IMR-90 (cell line): ENCODE data around the gene COL4A1. TPM values are rescaled to one million over a fixed set of nuclear protein-coding genes. Genes with fewer than 3 reads are reported as not detected.

Experiments used
- ATAC-seq: fragments of 200-7000 bp; cut with Tn5 transposase; 2 replicates; pipeline ENCODE4 v1.9.1; 2020; ENCODE audit warnings: low read depth, mild to moderate bottlenecking, moderate library complexity
- BruUV-seq: library from RNA; stranded (reverse); fragments of 400-500 nt; replicated peaks from 2 replicates; lab custom pipeline; 2021; lab: Mats Ljungman, UMichigan
- CTCF ChIA-PET: fragments of 300-600 bp; formaldehyde crosslinking; extraction: SDS; loops from one replicate; lab custom pipeline; 2021; ENCODE audit warnings: antibody characterized with exemption; lab: Yijun Ruan, JAX
- POLR2A ChIA-PET: fragments of 300-600 bp; sonication (Branson Sonifier 250); formaldehyde crosslinking; loops from one replicate; lab custom pipeline; 2022; ENCODE audit warnings: antibody characterized with exemption; ENCODE audit not compliant: unreplicated experiment; lab: Charles Lee
- DNase-seq: peaks from one replicate; pipeline ENCODE4 v3.0.0; 2013
- H2AFZ ChIP-seq: replicated peaks from 2 replicates; pipeline ENCODE3; 2013; ENCODE audit warnings: low read length, mild to moderate bottlenecking; ENCODE audit not compliant: poor library complexity
- H2AK5ac ChIP-seq: 2 replicates; pipeline ENCODE4 v1.6.1; 2013; ENCODE audit warnings: low read depth, low read length, inconsistent platforms
- H2AK9ac ChIP-seq: replicated peaks from 2 replicates; pipeline ENCODE3; 2013; ENCODE audit warnings: mild to moderate bottlenecking, low read depth, low read length, moderate library complexity; ENCODE audit not compliant: poor library complexity
- H2BK120ac ChIP-seq: 2 replicates; pipeline ENCODE4 v1.6.1; 2013; ENCODE audit warnings: low read depth, low read length, inconsistent platforms
- H2BK15ac ChIP-seq: 3 replicates; pipeline ENCODE4 v1.6.1; 2013; ENCODE audit warnings: low read depth, low read length, inconsistent platforms
- H2BK20ac ChIP-seq: 2 replicates; pipeline ENCODE4 v1.6.1; 2013; ENCODE audit warnings: low read depth, mild to moderate bottlenecking, inconsistent platforms, low read length, moderate library complexity
- H2BK5ac ChIP-seq: 2 replicates; pipeline ENCODE4 v1.6.1; 2013; ENCODE audit warnings: mild to moderate bottlenecking, low read depth, low read length, inconsistent platforms; ENCODE audit not compliant: poor library complexity, severe bottlenecking
- H3K14ac ChIP-seq: replicated peaks from 2 replicates; pipeline ENCODE4 v1.6.1; 2013; ENCODE audit warnings: low read depth, low read length, inconsistent platforms
- H3K18ac ChIP-seq: 2 replicates; pipeline ENCODE4 v1.6.1; 2013; ENCODE audit warnings: low read depth, low read length, control low read depth
- H3K23ac ChIP-seq: 2 replicates; pipeline ENCODE4 v1.6.1; 2013; ENCODE audit warnings: low read depth, low read length, inconsistent platforms
- H3K27ac ChIP-seq: 2 replicates; pipeline ENCODE4 v1.5.1; 2013; ENCODE audit warnings: mild to moderate bottlenecking, control low read depth, low read length; ENCODE audit not compliant: insufficient read depth
- H3K27me3 ChIP-seq: 2 replicates; pipeline ENCODE4 v1.6.1; 2013; ENCODE audit warnings: low read length; ENCODE audit not compliant: control insufficient read depth, insufficient read depth
- H3K36me3 ChIP-seq: 2 replicates; pipeline ENCODE4 v1.6.1; 2013; ENCODE audit warnings: low read length, mixed read lengths; ENCODE audit not compliant: control insufficient read depth, insufficient read depth
- H3K4ac ChIP-seq: 2 replicates; pipeline ENCODE4 v1.6.1; 2013; ENCODE audit warnings: low read depth, low read length, inconsistent platforms
- H3K4me1 ChIP-seq: 2 replicates; pipeline ENCODE4 v1.6.1; 2013; ENCODE audit warnings: low read length, mixed read lengths; ENCODE audit not compliant: control insufficient read depth, insufficient read depth
- H3K4me2 ChIP-seq: 2 replicates; pipeline ENCODE4 v1.6.1; 2013; ENCODE audit warnings: low read depth, mild to moderate bottlenecking, control low read depth, low read length, moderate library complexity
- H3K4me3 ChIP-seq: 2 replicates; pipeline ENCODE4 v1.5.1; 2013; ENCODE audit warnings: low read depth, mild to moderate bottlenecking, control low read depth, low read length, moderate library complexity; ENCODE audit not compliant: insufficient read depth
- H3K56ac ChIP-seq: 2 replicates; pipeline ENCODE4 v1.6.1; 2013; ENCODE audit warnings: low read length, inconsistent platforms; ENCODE audit not compliant: insufficient read depth; ENCODE audit errors: extremely low read depth
- H3K79me1 ChIP-seq, 2 experiments: 2 replicates each; pipeline ENCODE4 v1.6.1; 2013; ENCODE audit warnings: low read length in 2 of 2, inconsistent platforms in 1 of 2, low read depth in 1 of 2
- H3K9ac ChIP-seq: 2 replicates; pipeline ENCODE4 v1.6.1; 2013; ENCODE audit warnings: low read depth, low read length, control low read depth
- H3K9me1 ChIP-seq: 2 replicates; pipeline ENCODE4 v1.6.1; 2013; ENCODE audit warnings: low read length, inconsistent platforms; ENCODE audit not compliant: insufficient read depth
- H3K9me3 ChIP-seq: 2 replicates; pipeline ENCODE4 v1.6.1; 2013; ENCODE audit warnings: low read length; ENCODE audit not compliant: control insufficient read depth, insufficient read depth
- H4K20me1 ChIP-seq: 2 replicates; pipeline ENCODE4 v1.6.1; 2013; ENCODE audit warnings: low read length, inconsistent platforms; ENCODE audit not compliant: insufficient read depth
- H4K5ac ChIP-seq: 2 replicates; pipeline ENCODE4 v1.6.1; 2013; ENCODE audit warnings: mild to moderate bottlenecking, low read depth, low read length, control low read depth
- H4K8ac ChIP-seq, 2 experiments: 2 replicates each; pipeline ENCODE4 v1.6.1; 2013; ENCODE audit warnings: low read depth in 2 of 2, low read length in 2 of 2, control low read depth in 1 of 2, inconsistent platforms in 1 of 2
- H4K91ac ChIP-seq: 2 replicates; pipeline ENCODE4 v1.6.1; 2013; ENCODE audit warnings: low read depth, low read length, inconsistent platforms; ENCODE audit not compliant: insufficient read depth
- BHLHE40 ChIP-seq: fragments of 150-350 bp; IDR thresholded peaks from 2 replicates; pipeline ENCODE4 v1.6.1; 2016; ENCODE audit warnings: mild to moderate bottlenecking, low read depth, low read length
- CEBPB ChIP-seq: IDR thresholded peaks from 2 replicates; pipeline ENCODE4 v1.6.1; 2012; ENCODE audit warnings: low read depth, low read length, improper control_type of control experiment
- CHD1 ChIP-seq: IDR thresholded peaks from 2 replicates; pipeline ENCODE4 v1.6.1; 2012; ENCODE audit warnings: low read depth, low read length, improper control_type of control experiment
- CTCF ChIP-seq: conservative IDR thresholded peaks from 2 replicates; pipeline ENCODE4 v1.5.1; 2012; ENCODE audit warnings: mild to moderate bottlenecking, low read depth, low read length, improper control_type of control experiment
- ELK1 ChIP-seq: fragments of 150-350 bp; IDR thresholded peaks from 2 replicates; pipeline ENCODE4 v1.6.1; 2016; ENCODE audit warnings: low read depth, mild to moderate bottlenecking, low read length, moderate library complexity, borderline replicate concordance
- FOS ChIP-seq: fragments of 150-350 bp; IDR thresholded peaks from 2 replicates; pipeline ENCODE4 v1.6.1; 2016; ENCODE audit warnings: low read depth, low read length
- MAFK ChIP-seq: IDR thresholded peaks from 2 replicates; pipeline ENCODE4 v1.6.1; 2012; ENCODE audit warnings: low read depth, low read length, improper control_type of control experiment
- MAZ ChIP-seq: IDR thresholded peaks from 2 replicates; pipeline ENCODE4 v1.6.1; 2012; ENCODE audit warnings: low read depth, mild to moderate bottlenecking, low read length, improper control_type of control experiment, moderate library complexity, borderline replicate concordance
- MXI1 ChIP-seq: IDR thresholded peaks from 2 replicates; pipeline ENCODE4 v1.6.1; 2012; ENCODE audit warnings: low read depth, mild to moderate bottlenecking, low read length, moderate library complexity, borderline replicate concordance
- NFE2L2 ChIP-seq: fragments of 150-350 bp; IDR thresholded peaks from 2 replicates; pipeline ENCODE4 v1.6.1; 2016; ENCODE audit warnings: low read depth, mild to moderate bottlenecking, low read length
- POLR2A ChIP-seq: IDR thresholded peaks from 2 replicates; pipeline ENCODE4 v1.6.1; 2012; ENCODE audit warnings: mild to moderate bottlenecking, low read depth, low read length
- RAD21 ChIP-seq: IDR thresholded peaks from 2 replicates; pipeline ENCODE4 v1.6.1; 2012; ENCODE audit warnings: low read length, improper control_type of control experiment
- RCOR1 ChIP-seq: IDR thresholded peaks from 2 replicates; pipeline ENCODE4 v1.6.1; 2012; ENCODE audit warnings: mild to moderate bottlenecking, low read length, improper control_type of control experiment; ENCODE audit not compliant: insufficient replicate concordance
- RFX5 ChIP-seq: IDR thresholded peaks from 2 replicates; pipeline ENCODE4 v1.8.0; 2012; ENCODE audit warnings: low read depth, mild to moderate bottlenecking, low read length, moderate library complexity
- SMC3 ChIP-seq: fragments of 150-350 bp; IDR thresholded peaks from 2 replicates; pipeline ENCODE4 v1.6.1; 2016; ENCODE audit warnings: low read depth, mild to moderate bottlenecking, antibody characterized with exemption, low read length, moderate library complexity
- USF2 ChIP-seq: fragments of 150-350 bp; IDR thresholded peaks from 2 replicates; pipeline ENCODE4 v1.6.1; 2017; ENCODE audit warnings: mild to moderate bottlenecking, antibody characterized with exemption, low read length, low read depth
- WGBS, 2 experiments: methylation state at CpG; one replicate each; pipeline versions ENCODE4 v1.1.5 to v1.1.7; 2013; ENCODE audit warnings: missing lambda C conversion rate in 2 of 2; ENCODE audit not compliant: insufficient read length in 1 of 2; ENCODE audit errors: extremely low coverage in 2 of 2; 5-methylcytosine and 5-hydroxymethylcytosine counted together
- dilution Hi-C: fragments of 300-500 bp; cut with HindIII; formaldehyde crosslinking; loops from one replicate; pipeline ENCODE4 v1.14.3; 2018; ENCODE audit warnings: low sequenced_read_pairs; ENCODE audit not compliant: unreplicated experiment
- in situ Hi-C: fragments of 300-500 bp; cut with MboI; formaldehyde crosslinking; loops from 3 replicates; pipeline ENCODE4 v1.14.3; 2019; ENCODE audit warnings: low sequenced_read_pairs, inconsistent platforms, mixed read lengths
- intact Hi-C: fragments of 100-400 bp; cut with micrococcal nuclease; formaldehyde crosslinking; loops from 2 replicates; pipeline ENCODE4 v1.10.0; 2022
- polyA plus RNA-seq, 3 experiments: library from polyadenylated mRNA; depleted of rRNA; stranded (reverse); fragments of >200 nt; gene quantifications; 2 replicates each; pipeline ENCODE4 v1.2.3, GENCODE V29; 2012; ENCODE audit warnings: low replicate concordance in 1 of 3
- total RNA-seq: library from RNA; depleted of rRNA; stranded (reverse); fragments of >200 nt; gene quantifications from 2 replicates; pipeline ENCODE4 v1.2.3, GENCODE V29; 2012

COL4A1 gene
- total and polyA plus RNA-seq, 2 of the 4 experiments (the other 2 are of a cell fraction): 230 to 337 TPM

- H2AK5ac ChIP-seq: peak overlapping the region; percentile 77
- H3K14ac ChIP-seq: peak overlapping the region; percentile 49; the same call in 1 of the 2 replicates
- in situ Hi-C loops (no loop called here), dilution Hi-C loops (no loop called here), intact Hi-C loops (no loop called here)
- H4K91ac ChIP-seq: no peak overlapping the region
- H3K4me2 ChIP-seq: no peak overlapping the region
- POLR2A ChIA-PET: no interaction called here
- no peak overlapping the region for H2AFZ ChIP-seq
- H3K4me1 ChIP-seq: peaks cover 17% of the 10 kb centered on the region
- WGBS, 2 experiments: no CpG with 5 or more reads among the region's 1 CpG
- H3K9me1 ChIP-seq: peaks cover 12% of the 10 kb centered on the region
- H2BK5ac ChIP-seq: peak overlapping the region; percentile 53
- TF ChIP-seq RFX5: no peak
- no peak for TF ChIP-seq RAD21
- TF ChIP-seq BHLHE40: no peak
- no peak for TF ChIP-seq MAFK
- TF ChIP-seq CEBPB: no peak
- TF ChIP-seq ELK1: no peak
- TF ChIP-seq CHD1: no peak
- no peak for TF ChIP-seq FOS
- no peak for TF ChIP-seq POLR2A
- no peak for TF ChIP-seq SMC3
- no peak for TF ChIP-seq MAZ
- no peak for TF ChIP-seq RCOR1
- TF ChIP-seq USF2: no peak
- TF ChIP-seq NFE2L2: no peak
- no peak for TF ChIP-seq CTCF
- no peak for TF ChIP-seq MXI1
- CTCF ChIA-PET: interaction anchor here (0.9 to 3.1 kb wide), 4 partner anchors 9 to 205 kb away, joined by 3 to 11 read pairs (median 4); no protein-coding TSS in a partner anchor
- no peak overlapping the region for H2BK15ac ChIP-seq
- DNase-seq: no peak
- no peak overlapping the region for H3K18ac ChIP-seq
- H4K5ac ChIP-seq: no peak overlapping the region; the same call in 1 of the 2 replicates
- H2BK120ac ChIP-seq: peak overlapping the region; percentile 49; the same call in 1 of the 2 replicates
- H3K56ac ChIP-seq: no peak overlapping the region
- peaks cover 22% of the 10 kb centered on the region; the same call in 1 of the 2 replicates for H4K20me1 ChIP-seq
- no peak overlapping the region; the same call in 1 of the 2 replicates for H3K9ac ChIP-seq
- peak; percentile 38 for ATAC-seq
- H2AK9ac ChIP-seq: no peak overlapping the region
- peaks cover 36% of the 10 kb centered on the region for H3K36me3 ChIP-seq
- BruUV-seq: no TSS peak
- 0 out of 2 replicates have a peak overlapping the region, but pooled peaks have one; percentile 67 for H3K23ac ChIP-seq
- H2BK20ac ChIP-seq: 0 out of 2 replicates have a peak overlapping the region, but pooled peaks have one; percentile 42
- H3K4me3 ChIP-seq: no peak overlapping the region
- H3K9me3 ChIP-seq: no peaks in the 10 kb centered on the region
- no peak overlapping the region for H4K8ac ChIP-seq
- H3K27me3 ChIP-seq: no peaks in the 10 kb centered on the region
- H3K27ac ChIP-seq: peak overlapping the region; percentile 68
- H3K79me1 ChIP-seq: peaks cover 17 to 83% of the 10 kb centered on the region in 2 experiments
- H3K4ac ChIP-seq: no peak overlapping the region
Measured at GRCh38 chr13:110238818-110239195, 68.2 kb downstream of the COL4A1 start.
